22Rv1 (cell line): ENCODE results near the gene LTK.

Source experiments
- CTCF ChIP-seq: fragments of 450-650 bp; IDR thresholded peaks from 2 replicates; pipeline ENCODE4 v1.5.1; 2017; ENCODE audit warnings: mild to moderate bottlenecking
- ZFX ChIP-seq: fragments of 450-650 bp; IDR thresholded peaks from 2 replicates; pipeline ENCODE4 v1.6.1; 2017; ENCODE audit warnings: antibody characterized with exemption, borderline replicate concordance

GRCh38 chr15:41554343-41554742 is 40.7 kb upstream of the LTK start:
- no peak for TF ChIP-seq CTCF
- TF ChIP-seq ZFX, result no peak
